Measurements from ENCODE around the gene CNTN4.

Gene CNTN4

DNA sequence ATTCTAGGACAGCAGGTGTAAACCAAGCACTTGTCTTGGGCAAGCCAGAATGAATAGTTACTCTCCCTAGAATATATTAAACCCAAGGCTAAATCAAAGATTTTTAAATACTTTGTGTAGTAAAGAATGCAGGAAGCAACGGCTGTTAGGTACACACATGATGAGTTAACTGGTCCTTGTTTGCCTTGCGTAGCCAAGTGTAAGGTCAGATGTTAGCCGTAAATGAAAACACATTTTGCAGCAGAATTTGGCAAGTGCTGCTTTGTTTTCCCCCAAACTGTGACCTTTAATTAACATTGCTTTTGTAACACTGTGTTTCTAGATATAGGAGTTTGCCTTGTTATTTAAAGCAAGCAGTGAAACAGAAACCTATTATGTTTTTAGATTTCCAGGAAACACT is 642.9 kb downstream of the CNTN4 start:
- Histone ChIP-seq H3K4me2 (ENCODE audit: insufficient read depth, low read length, poor library complexity, severe bottlenecking) (no peak overlapping the region), H2BK15ac (ENCODE audit: low read length) (no peak overlapping the region), H3K23ac (ENCODE audit: low read depth, low read length, poor library complexity) (no peak overlapping the region), H3K18ac (ENCODE audit: low read length) (no peak overlapping the region), H2BK5ac (ENCODE audit: low read length) (no peak overlapping the region), H3K27ac (replicated peaks; ENCODE audit: low read length) (no peak overlapping the region), H4K91ac (ENCODE audit: low read depth, low read length, poor library complexity) (no peak overlapping the region), H3K9ac (ENCODE audit: low read depth, low read length, poor library complexity) (no peak overlapping the region), H3K4me3 (ENCODE audit: low read length in 2 of 2) (no peak overlapping the region), H4K8ac (ENCODE audit: low read depth, low read length) (no peak overlapping the region), H3K36me3 (replicated peaks in 1 of 2; ENCODE audit: control insufficient read depth in 2 of 2, insufficient read depth in 2 of 2, low read length in 2 of 2) (no peaks in the 10 kb centered on the region), H3K4me1 (ENCODE audit: control insufficient read depth in 2 of 2, insufficient read depth in 1 of 2, low read depth in 1 of 2, low read length in 2 of 2) (peaks cover 4 to 39% of the 10 kb centered on the region in 2 donors), H3K79me1 (ENCODE audit: low read depth, low read length) (no peaks in the 10 kb centered on the region), H2AK5ac (ENCODE audit: low read depth, low read length) (no peak overlapping the region), H2AFZ (ENCODE audit: low read length) (no peak overlapping the region), H2BK12ac (ENCODE audit: low read length) (no peak overlapping the region), H3K4ac (ENCODE audit: low read length) (no peak overlapping the region), H3K14ac (ENCODE audit: low read length) (no peak overlapping the region), H3K27me3 (ENCODE audit: control insufficient read depth in 3 of 3, insufficient read depth in 3 of 3, low read depth in 1 of 3, low read length in 3 of 3) (no peaks in the 10 kb centered on the region), H3K9me3 (replicated peaks in 1 of 2; ENCODE audit: control insufficient read depth in 2 of 2, insufficient read depth in 1 of 2, low read depth in 1 of 2, low read length in 2 of 2) (no peaks in the 10 kb centered on the region), H2BK120ac (ENCODE audit: low read depth, low read length) (no peak overlapping the region)
- DNase-seq (ENCODE audit: low spot score): no peak
- no CpG with 5 or more reads among the region's 3 CpGs for WGBS, 2 donors (ENCODE audit: extremely low coverage in 2 of 2, insufficient read length in 2 of 2, insufficient replicate concordance in 1 of 2)

DNA sequence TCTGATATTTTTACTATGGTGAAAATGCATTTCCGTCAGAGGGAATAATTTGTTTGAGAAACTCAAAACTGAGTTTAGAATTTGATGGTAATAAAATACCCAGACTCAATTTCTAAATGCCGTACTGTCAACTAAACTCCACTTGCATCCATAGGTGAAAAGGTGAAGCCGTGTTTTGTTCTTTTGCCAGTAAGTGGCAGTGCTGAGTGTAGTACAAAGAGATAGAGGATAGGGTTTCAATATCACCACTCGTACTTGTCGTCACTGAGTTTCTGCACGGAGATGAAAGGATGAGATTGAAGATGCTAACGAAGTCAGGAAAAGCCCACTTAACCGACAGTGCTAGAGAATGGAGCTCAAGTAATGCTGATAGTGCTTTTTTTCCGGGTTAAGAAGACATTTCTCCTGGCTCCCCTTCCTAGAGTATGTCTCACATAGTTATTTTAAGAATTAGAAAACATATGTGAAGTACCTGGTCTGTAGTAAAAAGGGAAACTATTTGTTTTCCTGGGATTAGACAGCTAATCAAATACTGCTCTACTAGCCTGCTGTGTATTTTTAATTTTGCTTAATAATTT is 666.4 kb downstream of the CNTN4 start:
- no peak overlapping the region for H3K4ac ChIP-seq (ENCODE audit: low read length)
- no peaks in the 10 kb centered on the region for H3K36me3 ChIP-seq (replicated peaks in 1 of 2; ENCODE audit: control insufficient read depth in 2 of 2, insufficient read depth in 2 of 2, low read length in 2 of 2)
- no peak overlapping the region for H3K9ac ChIP-seq (ENCODE audit: low read depth, low read length, poor library complexity)
- no peak overlapping the region for H3K4me3 ChIP-seq (ENCODE audit: low read length in 2 of 2)
- H2BK5ac ChIP-seq (ENCODE audit: low read length): no peak overlapping the region
- H3K4me1 ChIP-seq (ENCODE audit: control insufficient read depth in 2 of 2, insufficient read depth in 1 of 2, low read depth in 1 of 2, low read length in 2 of 2): no peaks in the 10 kb centered on the region
- H3K18ac ChIP-seq (ENCODE audit: low read length): no peak overlapping the region
- H4K8ac ChIP-seq (ENCODE audit: low read depth, low read length): no peak overlapping the region
- H3K9me3 ChIP-seq (replicated peaks in 1 of 2; ENCODE audit: control insufficient read depth in 2 of 2, insufficient read depth in 1 of 2, low read depth in 1 of 2, low read length in 2 of 2): no peaks in the 10 kb centered on the region
- no peak overlapping the region for H2BK15ac ChIP-seq (ENCODE audit: low read length)
- no peak overlapping the region for H4K91ac ChIP-seq (ENCODE audit: low read depth, low read length, poor library complexity)
- no peak overlapping the region for H3K4me2 ChIP-seq (ENCODE audit: insufficient read depth, low read length, poor library complexity, severe bottlenecking)
- WGBS, 2 donors (ENCODE audit: extremely low coverage in 2 of 2, insufficient read length in 2 of 2, insufficient replicate concordance in 1 of 2): no CpG with 5 or more reads among the region's 9 CpGs
- H3K27me3 ChIP-seq (ENCODE audit: control insufficient read depth in 3 of 3, insufficient read depth in 3 of 3, low read depth in 1 of 3, low read length in 3 of 3): no peaks in the 10 kb centered on the region
- H2BK120ac ChIP-seq (ENCODE audit: low read depth, low read length): no peak overlapping the region
- no peak overlapping the region for H2AK5ac ChIP-seq (ENCODE audit: low read depth, low read length)
- DNase-seq (ENCODE audit: low spot score): no peak
- H3K23ac ChIP-seq (ENCODE audit: low read depth, low read length, poor library complexity): no peak overlapping the region
- no peak overlapping the region for H2BK12ac ChIP-seq (ENCODE audit: low read length)
- H3K14ac ChIP-seq (ENCODE audit: low read length): no peak overlapping the region
- H2AFZ ChIP-seq (ENCODE audit: low read length): peak overlapping the region; percentile 31
- no peak overlapping the region for H3K27ac ChIP-seq (replicated peaks; ENCODE audit: low read length)
- H3K79me1 ChIP-seq (ENCODE audit: low read depth, low read length): no peaks in the 10 kb centered on the region

DNA sequence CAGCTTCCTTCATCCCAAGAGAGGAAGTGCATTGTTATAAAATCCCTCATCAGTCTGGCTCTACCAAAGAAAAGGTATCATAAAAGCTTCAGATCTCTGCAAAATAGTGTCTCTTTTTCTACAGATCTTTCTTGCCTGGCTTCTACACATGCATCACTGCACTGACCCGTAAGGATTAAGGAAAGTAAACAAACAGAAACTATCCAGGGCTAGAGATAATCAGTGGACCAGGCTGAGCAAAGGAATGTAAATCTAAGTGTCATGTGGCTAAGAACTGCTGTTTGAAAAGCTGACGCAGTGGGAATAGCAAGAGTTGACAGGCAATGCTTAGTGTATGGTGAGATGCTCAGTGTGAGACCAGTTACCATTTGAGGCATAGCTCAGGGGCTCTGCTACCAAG is 671.8 kb downstream of the CNTN4 start:
- Histone ChIP-seq H3K4me2 (ENCODE audit: insufficient read depth, low read length, poor library complexity, severe bottlenecking) (no peak overlapping the region), H3K4ac (ENCODE audit: low read length) (no peak overlapping the region), H3K27ac (replicated peaks; ENCODE audit: low read length) (no peak overlapping the region), H2BK15ac (ENCODE audit: low read length) (no peak overlapping the region), H4K91ac (ENCODE audit: low read depth, low read length, poor library complexity) (no peak overlapping the region), H3K14ac (ENCODE audit: low read length) (no peak overlapping the region), H2AFZ (ENCODE audit: low read length) (peak overlapping the region; percentile 82), H3K9me3 (replicated peaks in 1 of 2; ENCODE audit: control insufficient read depth in 2 of 2, insufficient read depth in 1 of 2, low read depth in 1 of 2, low read length in 2 of 2) (no peaks in the 10 kb centered on the region), H2BK120ac (ENCODE audit: low read depth, low read length) (no peak overlapping the region), H3K4me1 (ENCODE audit: control insufficient read depth in 2 of 2, insufficient read depth in 1 of 2, low read depth in 1 of 2, low read length in 2 of 2) (peaks cover 3 to 9% of the 10 kb centered on the region in 2 donors), H2BK5ac (ENCODE audit: low read length) (no peak overlapping the region), H3K36me3 (replicated peaks in 1 of 2; ENCODE audit: control insufficient read depth in 2 of 2, insufficient read depth in 2 of 2, low read length in 2 of 2) (no peaks in the 10 kb centered on the region), H3K27me3 (ENCODE audit: control insufficient read depth in 3 of 3, insufficient read depth in 3 of 3, low read depth in 1 of 3, low read length in 3 of 3) (no peaks in the 10 kb centered on the region), H2BK12ac (ENCODE audit: low read length) (no peak overlapping the region), H3K9ac (ENCODE audit: low read depth, low read length, poor library complexity) (no peak overlapping the region), H3K23ac (ENCODE audit: low read depth, low read length, poor library complexity) (no peak overlapping the region), H2AK5ac (ENCODE audit: low read depth, low read length) (no peak overlapping the region), H4K8ac (ENCODE audit: low read depth, low read length) (no peak overlapping the region), H3K4me3 (ENCODE audit: low read length in 2 of 2) (no peak overlapping the region), H3K79me1 (ENCODE audit: low read depth, low read length) (no peaks in the 10 kb centered on the region), H3K18ac (ENCODE audit: low read length) (no peak overlapping the region)
- peak; percentile 52 for DNase-seq (ENCODE audit: low spot score)
- no CpG with 5 or more reads among the region's 2 CpGs for WGBS, 2 donors (ENCODE audit: extremely low coverage in 2 of 2, insufficient read length in 2 of 2, insufficient replicate concordance in 1 of 2)

DNA sequence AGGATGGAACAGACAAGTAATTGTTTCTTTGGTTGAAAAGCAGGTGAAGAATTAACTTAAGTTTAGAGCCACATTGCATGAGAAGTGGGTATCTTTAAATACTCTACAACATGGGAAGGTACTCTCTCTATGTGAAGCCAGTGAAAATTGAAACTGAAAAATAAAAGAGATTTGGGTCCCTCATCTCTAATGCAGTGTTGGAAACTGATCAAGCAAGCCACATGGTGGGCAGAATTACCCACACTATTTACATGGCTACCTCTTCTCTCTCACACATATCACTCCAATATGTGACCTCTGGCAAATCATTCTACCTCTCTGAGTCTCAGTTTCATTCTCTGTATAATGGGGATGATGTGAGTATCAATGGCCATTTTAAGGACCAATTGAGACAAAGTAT is 672.5 kb downstream of the CNTN4 start:
- Histone ChIP-seq H3K36me3 (replicated peaks in 1 of 2; ENCODE audit: control insufficient read depth in 2 of 2, insufficient read depth in 2 of 2, low read length in 2 of 2) (no peaks in the 10 kb centered on the region), H3K4me3 (ENCODE audit: low read length in 2 of 2) (no peak overlapping the region), H4K91ac (ENCODE audit: low read depth, low read length, poor library complexity) (no peak overlapping the region), H3K27ac (replicated peaks; ENCODE audit: low read length) (no peak overlapping the region), H3K14ac (ENCODE audit: low read length) (no peak overlapping the region), H3K4me2 (ENCODE audit: insufficient read depth, low read length, poor library complexity, severe bottlenecking) (no peak overlapping the region), H2AK5ac (ENCODE audit: low read depth, low read length) (no peak overlapping the region), H3K23ac (ENCODE audit: low read depth, low read length, poor library complexity) (no peak overlapping the region), H2AFZ (ENCODE audit: low read length) (peak overlapping the region; percentile 82), H3K4ac (ENCODE audit: low read length) (no peak overlapping the region), H2BK15ac (ENCODE audit: low read length) (no peak overlapping the region), H3K79me1 (ENCODE audit: low read depth, low read length) (no peaks in the 10 kb centered on the region), H3K27me3 (ENCODE audit: control insufficient read depth in 3 of 3, insufficient read depth in 3 of 3, low read depth in 1 of 3, low read length in 3 of 3) (no peaks in the 10 kb centered on the region), H2BK5ac (ENCODE audit: low read length) (no peak overlapping the region), H3K4me1 (ENCODE audit: control insufficient read depth in 2 of 2, insufficient read depth in 1 of 2, low read depth in 1 of 2, low read length in 2 of 2) (peaks cover 3 to 9% of the 10 kb centered on the region in 2 donors), H4K8ac (ENCODE audit: low read depth, low read length) (no peak overlapping the region), H2BK12ac (ENCODE audit: low read length) (no peak overlapping the region), H2BK120ac (ENCODE audit: low read depth, low read length) (no peak overlapping the region), H3K18ac (ENCODE audit: low read length) (no peak overlapping the region), H3K9me3 (replicated peaks in 1 of 2; ENCODE audit: control insufficient read depth in 2 of 2, insufficient read depth in 1 of 2, low read depth in 1 of 2, low read length in 2 of 2) (no peaks in the 10 kb centered on the region), H3K9ac (ENCODE audit: low read depth, low read length, poor library complexity) (no peak overlapping the region)
- DNase-seq (ENCODE audit: low spot score): no peak

All from neuronal stem cell (in vitro differentiated cells).